Stimulated activated CD4-positive, alpha-beta T cell treated with anti-CD3 and anti-CD28 coated beads, Interleukin-4, amount 100 ng/mL, for 1 hour (primary cell): ENCODE measurements around the gene PLA2G12A.

Experiments
- DNase-seq: peaks from one replicate; pipeline ENCODE4 v3.0.0-alpha.2; 2020

Gene PLA2G12A

GRCh38 chr4:109675843-109676242, 54.0 kb downstream of the PLA2G12A start:
- DNase-seq = no peak

- DNase-seq = no peak
Measured at GRCh38 chr4:109675181-109675580, 54.7 kb downstream of the PLA2G12A start.

- DNase-seq = no peak
Measured at GRCh38 chr4:109673303-109673702, 56.6 kb downstream of the PLA2G12A start.

GRCh38 chr4:109672169-109672930, 57.5 kb downstream of the PLA2G12A start:
- DNase-seq = no peak

GRCh38 chr4:109671350-109671749, 58.5 kb downstream of the PLA2G12A start:
- no peak for DNase-seq

- no peak for DNase-seq
Measured at GRCh38 chr4:109665783-109666485, 63.9 kb downstream of the PLA2G12A start.

- DNase-seq = no peak
Measured at GRCh38 chr4:109662771-109663170, 67.1 kb downstream of the PLA2G12A start.

- no peak for DNase-seq
Measured at GRCh38 chr4:109662116-109662515, 67.8 kb downstream of the PLA2G12A start.
